ENCODE measurements around the gene TPSG1. TPM values are rescaled to one million over a fixed set of nuclear protein-coding genes. Genes with fewer than 3 reads are reported as not detected.

TPSG1 gene
- total and polyA plus RNA-seq, 2 experiments from 2014 or later, result 0.77 TPM; not detected in 1

DNA sequence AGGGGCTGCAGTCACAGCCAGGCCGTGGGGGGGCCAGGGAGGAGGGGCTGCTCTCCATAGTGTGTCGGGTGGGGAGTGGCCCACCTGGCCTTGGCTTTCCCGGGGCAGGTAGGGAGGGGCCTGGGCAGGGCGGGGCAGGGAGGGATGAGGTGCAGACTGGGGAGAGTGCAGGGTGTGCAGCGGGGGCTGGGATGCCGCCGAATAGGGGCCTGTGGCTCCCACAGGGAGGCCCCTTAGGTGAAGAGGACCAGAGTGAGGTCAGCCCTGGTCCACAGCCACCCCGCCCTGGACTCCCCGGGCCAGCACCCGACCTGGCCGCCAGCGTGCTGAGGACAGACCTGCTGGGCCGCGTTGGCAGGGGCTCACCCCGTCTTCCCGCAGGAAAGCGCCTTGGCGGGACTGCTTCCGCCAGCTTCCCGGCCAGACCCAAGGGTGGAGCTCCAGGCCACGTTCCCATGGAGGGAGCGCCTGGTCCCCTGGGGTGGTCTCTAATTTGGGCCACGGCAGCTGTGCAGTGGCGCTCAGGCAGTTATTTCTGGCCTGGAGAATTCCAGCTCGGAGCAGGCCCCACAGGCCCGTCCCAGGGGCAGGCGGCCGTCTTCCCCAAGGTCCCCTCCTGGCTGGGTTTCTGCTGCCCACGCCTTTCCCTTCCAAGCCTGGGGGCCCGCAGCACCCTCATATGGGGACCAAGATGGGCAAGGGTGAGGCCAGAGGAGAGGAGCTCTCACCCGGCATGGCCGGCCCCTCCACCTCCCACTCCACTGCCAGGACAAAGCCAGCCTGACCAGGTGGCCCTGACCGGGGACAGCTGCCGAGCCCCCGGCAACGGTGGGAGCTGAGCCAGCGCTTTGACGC lies 44.3 kb downstream of the TPSG1 start:
- no peak for DNase-seq (ENCODE audit: low read depth in 1 of 2, low spot score in 1 of 2)
- Histone ChIP-seq H3K27ac (no peak overlapping the region), H3K9me3 (ENCODE audit: low read depth) (no peaks in the 10 kb centered on the region), H3K27me3 (no peaks in the 10 kb centered on the region), H3K4me1 (ENCODE audit: low read depth) (no peaks in the 10 kb centered on the region), H3K4me3 (no peak overlapping the region), H3K36me3 (no peaks in the 10 kb centered on the region)
- TF ChIP-seq, protein P1, sequence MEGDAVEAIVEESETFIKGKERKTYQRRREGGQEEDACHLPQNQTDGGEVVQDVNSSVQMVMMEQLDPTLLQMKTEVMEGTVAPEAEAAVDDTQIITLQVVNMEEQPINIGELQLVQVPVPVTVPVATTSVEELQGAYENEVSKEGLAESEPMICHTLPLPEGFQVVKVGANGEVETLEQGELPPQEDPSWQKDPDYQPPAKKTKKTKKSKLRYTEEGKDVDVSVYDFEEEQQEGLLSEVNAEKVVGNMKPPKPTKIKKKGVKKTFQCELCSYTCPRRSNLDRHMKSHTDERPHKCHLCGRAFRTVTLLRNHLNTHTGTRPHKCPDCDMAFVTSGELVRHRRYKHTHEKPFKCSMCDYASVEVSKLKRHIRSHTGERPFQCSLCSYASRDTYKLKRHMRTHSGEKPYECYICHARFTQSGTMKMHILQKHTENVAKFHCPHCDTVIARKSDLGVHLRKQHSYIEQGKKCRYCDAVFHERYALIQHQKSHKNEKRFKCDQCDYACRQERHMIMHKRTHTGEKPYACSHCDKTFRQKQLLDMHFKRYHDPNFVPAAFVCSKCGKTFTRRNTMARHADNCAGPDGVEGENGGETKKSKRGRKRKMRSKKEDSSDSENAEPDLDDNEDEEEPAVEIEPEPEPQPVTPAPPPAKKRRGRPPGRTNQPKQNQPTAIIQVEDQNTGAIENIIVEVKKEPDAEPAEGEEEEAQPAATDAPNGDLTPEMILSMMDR (IDR thresholded peaks at IDR 0.05; ENCODE audit: low read depth, low read length), result no peak

DNA sequence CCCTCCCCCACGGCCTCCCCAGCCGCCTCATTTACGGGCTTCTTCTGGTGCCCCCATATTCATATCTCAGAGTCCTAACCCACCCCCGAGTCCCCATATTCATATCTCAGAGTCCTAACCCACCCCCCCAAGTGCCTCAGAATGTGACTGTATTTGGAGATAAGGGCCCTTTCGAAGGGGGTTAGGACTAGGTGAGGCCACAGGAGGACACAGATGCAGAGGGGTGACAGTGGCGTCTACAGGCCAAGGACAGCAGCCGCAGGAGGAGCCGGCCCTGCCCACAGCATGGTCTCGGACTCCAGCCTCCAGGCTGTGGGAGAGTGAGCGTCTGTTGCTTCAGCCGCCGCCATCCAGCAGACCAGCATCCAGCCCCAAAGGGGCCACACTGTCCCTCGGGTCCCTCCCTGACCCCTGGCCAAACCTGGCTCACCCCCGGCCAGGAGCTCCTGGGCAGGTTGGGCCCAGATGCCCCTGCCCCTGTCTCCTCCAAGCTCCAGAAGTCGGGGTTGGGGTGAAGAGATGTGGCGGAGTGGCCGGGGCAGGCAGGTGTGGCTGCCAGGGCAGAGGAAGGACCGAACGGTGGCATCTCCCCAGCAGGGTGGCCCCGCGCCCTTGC lies 46.7 kb downstream of the TPSG1 start:
- DNase-seq (ENCODE audit: low read depth in 1 of 2, low spot score in 1 of 2), result no peak
- Histone ChIP-seq H3K9me3 (ENCODE audit: low read depth) (no peaks in the 10 kb centered on the region), H3K4me1 (ENCODE audit: low read depth) (no peaks in the 10 kb centered on the region)

DNA sequence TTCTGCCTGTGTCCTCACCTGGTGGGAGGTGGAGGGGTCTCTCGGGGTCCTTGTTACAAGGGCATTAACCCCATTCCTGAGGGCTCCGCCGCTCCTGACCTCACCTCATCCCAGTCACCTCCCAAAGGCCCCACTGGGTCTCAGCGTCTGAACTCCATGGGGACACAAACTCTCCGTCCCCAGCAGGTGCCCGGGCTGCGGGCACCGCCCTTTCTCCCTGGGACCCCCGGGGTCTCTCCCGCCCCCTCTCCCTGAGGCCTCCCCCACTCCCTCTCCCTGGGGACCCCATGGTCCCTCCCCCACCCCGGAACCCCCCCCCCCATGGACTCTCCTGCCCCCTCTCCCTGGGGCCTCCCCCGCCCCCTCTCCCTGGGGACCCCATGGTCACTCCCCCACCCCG lies 47.3 kb downstream of the TPSG1 start:
- TF ChIP-seq, protein P1 (IDR thresholded peaks at IDR 0.05; ENCODE audit: low read depth, low read length), result no peak

More for the DNA sequence above, 46.7 kb downstream of the TPSG1 start:
- no peak overlapping the region for H3K4me3 ChIP-seq
- H3K27ac ChIP-seq, result no peak overlapping the region
- no peaks in the 10 kb centered on the region for H3K36me3 ChIP-seq
- H3K27me3 ChIP-seq, result no peaks in the 10 kb centered on the region
- TF ChIP-seq, protein P1 (IDR thresholded peaks at IDR 0.05; ENCODE audit: low read depth, low read length), result no peak

DNA sequence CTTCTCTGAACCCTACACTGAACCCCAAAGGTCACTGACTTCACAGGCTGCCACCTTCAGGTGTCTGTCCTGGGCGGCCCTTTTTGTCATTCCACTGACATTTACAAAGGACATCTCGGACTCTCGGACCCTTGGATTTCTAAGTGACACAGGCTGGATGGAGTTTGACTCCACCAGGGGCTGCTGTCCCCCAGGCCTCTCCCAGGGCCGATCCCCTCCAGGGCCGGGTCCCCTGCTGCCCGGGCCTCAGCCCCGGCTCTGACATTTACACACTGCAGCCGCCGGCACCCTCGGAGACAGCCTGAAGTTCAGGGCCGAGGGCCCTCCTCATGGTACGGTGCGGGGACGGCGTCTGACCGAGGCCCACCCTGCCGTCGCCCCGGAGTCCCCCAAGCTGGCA lies 48.0 kb downstream of the TPSG1 start:
- TF ChIP-seq, protein P1 (IDR thresholded peaks at IDR 0.05; ENCODE audit: low read depth, low read length), result no peak
- no peak for DNase-seq (ENCODE audit: low read depth in 1 of 2, low spot score in 1 of 2)
- no peaks in the 10 kb centered on the region for H3K27me3 ChIP-seq

More for the DNA sequence above, 47.3 kb downstream of the TPSG1 start:
- no peaks in the 10 kb centered on the region for H3K27me3 ChIP-seq
- no peaks in the 10 kb centered on the region for H3K4me1 ChIP-seq (ENCODE audit: low read depth)
- H3K9me3 ChIP-seq (ENCODE audit: low read depth), result no peaks in the 10 kb centered on the region
- H3K4me3 ChIP-seq, result no peak overlapping the region
- no peak for DNase-seq (ENCODE audit: low read depth in 1 of 2, low spot score in 1 of 2)
- H3K27ac ChIP-seq, result no peak overlapping the region
- H3K36me3 ChIP-seq, result no peaks in the 10 kb centered on the region

DNA sequence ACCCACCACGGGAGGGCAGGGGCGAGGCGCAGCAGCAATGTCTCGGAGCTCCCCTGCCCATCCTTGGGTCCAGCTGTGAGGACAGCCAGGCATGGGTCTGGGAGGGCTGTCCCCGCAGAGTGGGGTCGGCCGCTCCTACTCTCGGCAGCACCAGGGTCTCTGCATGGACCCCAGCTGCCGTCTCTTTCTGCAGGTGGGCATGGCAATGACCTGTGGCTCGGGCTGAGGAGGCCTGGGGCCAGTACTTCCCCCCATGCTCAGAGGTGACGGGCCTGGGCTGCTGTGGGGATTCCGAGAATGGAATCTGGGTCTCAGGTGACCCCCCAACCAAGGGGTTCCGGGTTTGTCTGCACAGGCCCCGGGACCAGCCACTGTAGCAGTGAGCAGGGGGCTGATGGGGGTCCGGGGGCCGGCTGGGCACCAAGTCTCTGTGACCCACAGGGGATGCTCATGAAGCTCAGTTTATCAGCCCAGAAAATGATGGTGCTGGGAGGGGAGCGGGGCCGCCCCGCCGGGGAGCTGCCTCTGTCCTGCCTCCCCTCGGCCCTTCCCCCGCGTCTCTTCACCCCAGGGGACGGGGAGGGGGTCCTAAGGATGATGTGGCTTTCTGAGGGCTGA lies 48.7 kb downstream of the TPSG1 start:
- Histone ChIP-seq H3K4me1 (ENCODE audit: low read depth) (no peaks in the 10 kb centered on the region), H3K9me3 (ENCODE audit: low read depth) (no peaks in the 10 kb centered on the region), H3K4me3 (no peak overlapping the region), H3K36me3 (no peaks in the 10 kb centered on the region), H3K27ac (no peak overlapping the region), H3K27me3 (no peaks in the 10 kb centered on the region)
- no peak for DNase-seq (ENCODE audit: low read depth in 1 of 2, low spot score in 1 of 2)
- TF ChIP-seq, protein P1 (IDR thresholded peaks at IDR 0.05; ENCODE audit: low read depth, low read length), result no peak

More for the DNA sequence above, 48.0 kb downstream of the TPSG1 start:
- no peaks in the 10 kb centered on the region for H3K4me1 ChIP-seq (ENCODE audit: low read depth)
- no peaks in the 10 kb centered on the region for H3K36me3 ChIP-seq
- H3K4me3 ChIP-seq, result no peak overlapping the region
- H3K9me3 ChIP-seq (ENCODE audit: low read depth), result no peaks in the 10 kb centered on the region
- H3K27ac ChIP-seq, result no peak overlapping the region
